Skin of body (tissue), 2 donors: ENCODE data around the gene CCDC116. TPM values are rescaled to one million over a fixed set of nuclear protein-coding genes. Genes with fewer than 3 reads are reported as not detected.
"Not testable (repeated sequence)": the region's sequence is repeated elsewhere in the genome, so short reads cannot be mapped to it uniquely, and the experiment has no call there.

Experiments
- DNase-seq: peaks from one replicate; lab custom pipeline; 2025; lab: John Stamatoyannopoulos, UW
- total RNA-seq: library from RNA; depleted of rRNA; stranded (reverse); fragments of >200 nt; gene quantifications from one replicate; pipeline ENCODE4 v1.2.3, GENCODE V29; 2014

CCDC116 gene
- total RNA-seq, 1 donor from 2014 or later = 0.20 TPM

- DNase-seq = no peak
Observed at GRCh38 chr22:21606775-21607174, 25.8 kb upstream of the CCDC116 start.

DNA sequence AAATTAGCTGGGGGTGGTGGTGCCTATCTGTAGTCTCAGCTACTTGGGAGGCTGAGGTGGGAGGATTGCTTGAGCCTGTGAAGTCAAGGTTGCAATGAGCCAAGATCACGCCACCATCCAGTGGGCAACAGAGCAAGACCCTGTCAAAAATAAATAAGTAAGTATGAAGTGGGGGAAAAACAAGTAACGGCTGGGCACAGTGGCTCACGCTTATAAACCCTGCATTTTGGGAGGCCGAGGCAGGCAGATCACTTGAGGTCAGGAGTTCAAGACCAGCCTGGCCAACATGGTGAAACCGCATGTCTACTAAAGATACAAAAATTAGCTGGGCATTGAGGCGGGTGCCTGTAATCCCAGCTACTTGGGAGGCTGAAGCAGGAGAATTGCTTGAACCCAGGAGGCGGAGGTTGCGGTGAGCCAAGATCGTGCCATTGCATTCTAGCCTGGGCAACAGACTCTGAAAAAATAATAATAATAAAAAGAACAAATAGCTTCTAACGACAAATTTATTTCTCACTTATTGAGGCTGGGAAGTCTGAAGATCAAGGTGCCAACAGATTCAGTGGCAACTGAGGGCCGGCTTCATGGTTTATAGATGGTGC, 22.9 kb upstream of the CCDC116 start:
- DNase-seq = not testable (repeated sequence)

DNA sequence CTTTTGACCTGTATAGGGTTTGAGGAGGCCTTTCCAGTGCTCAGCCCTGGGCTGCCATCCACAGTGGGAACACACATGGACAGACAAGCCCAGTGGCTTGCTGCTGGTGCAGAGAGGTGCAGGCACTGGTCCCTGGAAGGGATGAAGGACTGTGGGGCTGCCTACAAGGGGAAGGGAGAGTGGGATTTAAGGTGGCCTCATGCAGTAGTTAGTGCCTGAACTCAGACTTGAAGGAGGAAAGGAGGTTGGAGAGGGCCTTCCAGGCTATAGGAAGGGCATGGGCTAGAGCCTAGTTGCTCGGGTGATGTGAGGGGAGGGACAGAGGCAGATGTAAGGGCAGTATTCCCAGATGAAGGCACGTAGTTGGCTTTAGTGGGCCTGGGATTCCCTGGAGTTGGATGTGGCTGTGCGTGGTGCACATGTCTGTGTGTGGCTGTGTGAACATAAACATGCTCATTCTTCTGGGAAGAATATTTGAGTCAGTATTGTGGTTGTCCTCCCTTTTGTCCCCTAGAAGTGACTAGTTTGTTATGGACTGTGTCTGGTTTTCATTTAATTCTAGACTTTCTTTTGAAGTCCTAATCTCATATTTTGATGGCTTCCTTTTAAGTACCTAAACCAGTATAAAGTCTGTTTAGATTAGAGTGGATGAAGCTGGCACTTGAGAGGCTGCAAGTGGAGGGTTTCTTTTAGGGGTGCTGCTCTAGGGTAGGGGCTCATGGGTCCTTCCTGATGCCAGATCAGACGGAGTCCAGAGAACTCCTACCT, 21.2 kb upstream of the CCDC116 start:
- no peak for DNase-seq

- no peak for DNase-seq
Observed at GRCh38 chr22:21612858-21613257, 19.7 kb upstream of the CCDC116 start.

- DNase-seq = no peak
Observed at GRCh38 chr22:21613553-21614233, 18.9 kb upstream of the CCDC116 start.

GRCh38 chr22:21615731-21616130, 16.8 kb upstream of the CCDC116 start:
- DNase-seq = no peak

GRCh38 chr22:21617337-21617736, 15.2 kb upstream of the CCDC116 start:
- DNase-seq = not testable (repeated sequence)

DNA sequence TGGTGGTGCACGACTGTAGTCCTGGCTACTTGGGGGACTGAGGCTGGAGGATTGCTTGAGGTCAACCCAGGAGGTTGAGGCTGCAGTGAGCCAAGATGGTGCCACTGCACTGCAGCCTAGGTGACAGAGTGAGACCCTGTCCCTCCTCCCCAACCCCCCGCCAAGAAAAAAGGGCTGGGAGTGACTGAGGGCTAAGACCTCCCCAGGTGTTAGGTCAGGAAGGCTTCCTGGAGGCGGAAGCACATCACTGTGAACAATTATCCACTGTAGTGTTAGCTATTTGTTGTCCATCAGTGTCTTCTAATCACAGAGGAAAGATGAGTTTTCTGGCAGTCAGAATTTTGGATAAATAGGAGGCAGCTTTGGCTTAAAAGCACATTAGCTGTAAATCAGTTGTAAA, 11.5 kb upstream of the CCDC116 start:
- DNase-seq = no peak

GRCh38 chr22:21622011-21622918, 10.3 kb upstream of the CCDC116 start:
- no peak for DNase-seq

GRCh38 chr22:21622919-21623647, 9.5 kb upstream of the CCDC116 start:
- no peak for DNase-seq

DNA sequence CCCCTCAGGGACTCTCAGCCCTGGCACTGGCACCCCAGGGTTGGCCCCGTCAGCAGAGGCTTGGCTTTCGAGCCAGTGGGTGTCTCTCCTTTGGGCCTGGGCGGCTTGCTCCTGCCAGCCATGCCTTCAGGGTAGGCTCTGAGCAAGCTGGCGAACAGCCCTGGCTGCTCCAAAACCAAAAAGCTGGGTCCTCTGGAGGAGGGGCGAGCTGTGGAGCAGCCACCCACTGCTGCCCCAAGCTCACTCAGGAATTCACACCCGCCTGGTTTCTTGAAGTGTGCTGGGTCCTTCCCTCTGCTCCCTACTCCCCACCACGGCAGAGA, 9.0 kb upstream of the CCDC116 start:
- no peak for DNase-seq

DNA sequence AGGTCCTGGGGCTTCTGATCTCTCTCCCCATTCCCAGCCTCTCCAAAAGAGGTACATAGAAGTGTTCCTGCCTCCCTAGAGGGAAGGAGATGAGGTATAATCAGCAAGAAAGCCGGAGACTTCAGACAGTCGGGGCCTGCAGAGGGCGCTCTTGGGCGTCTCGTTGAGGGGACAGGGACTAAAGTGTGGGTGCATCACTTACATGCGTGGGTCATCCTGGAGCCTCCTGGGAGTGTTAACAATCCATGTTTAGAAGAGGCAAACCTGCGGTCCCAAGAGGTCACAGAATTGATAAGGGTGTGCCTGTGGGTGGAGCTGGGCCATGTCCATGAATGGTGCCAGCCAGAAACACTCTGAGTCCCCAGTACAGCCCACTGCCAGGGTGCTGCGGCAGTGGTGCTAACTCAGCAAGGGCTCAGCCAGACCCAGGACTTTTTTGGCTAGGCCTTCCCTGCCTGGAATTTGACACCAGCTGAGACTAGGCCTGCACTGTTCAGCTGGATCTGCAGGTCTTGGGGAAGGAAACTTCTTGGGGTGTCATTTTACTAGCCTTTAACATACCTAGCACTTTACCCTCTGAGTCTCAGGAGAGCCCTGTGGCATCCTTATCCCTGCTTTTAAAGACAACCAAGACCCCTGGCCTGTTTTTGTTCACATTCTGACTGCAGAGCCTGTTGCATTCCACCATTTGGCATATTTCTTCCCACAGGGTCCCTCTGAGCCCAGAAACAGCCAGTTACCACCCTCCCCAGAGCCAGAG, 8.3 kb upstream of the CCDC116 start:
- DNase-seq = no peak

- DNase-seq = no peak
Observed at GRCh38 chr22:21624880-21625791, 7.4 kb upstream of the CCDC116 start.

GRCh38 chr22:21626073-21626734, 6.4 kb upstream of the CCDC116 start:
- DNase-seq = no peak

DNA sequence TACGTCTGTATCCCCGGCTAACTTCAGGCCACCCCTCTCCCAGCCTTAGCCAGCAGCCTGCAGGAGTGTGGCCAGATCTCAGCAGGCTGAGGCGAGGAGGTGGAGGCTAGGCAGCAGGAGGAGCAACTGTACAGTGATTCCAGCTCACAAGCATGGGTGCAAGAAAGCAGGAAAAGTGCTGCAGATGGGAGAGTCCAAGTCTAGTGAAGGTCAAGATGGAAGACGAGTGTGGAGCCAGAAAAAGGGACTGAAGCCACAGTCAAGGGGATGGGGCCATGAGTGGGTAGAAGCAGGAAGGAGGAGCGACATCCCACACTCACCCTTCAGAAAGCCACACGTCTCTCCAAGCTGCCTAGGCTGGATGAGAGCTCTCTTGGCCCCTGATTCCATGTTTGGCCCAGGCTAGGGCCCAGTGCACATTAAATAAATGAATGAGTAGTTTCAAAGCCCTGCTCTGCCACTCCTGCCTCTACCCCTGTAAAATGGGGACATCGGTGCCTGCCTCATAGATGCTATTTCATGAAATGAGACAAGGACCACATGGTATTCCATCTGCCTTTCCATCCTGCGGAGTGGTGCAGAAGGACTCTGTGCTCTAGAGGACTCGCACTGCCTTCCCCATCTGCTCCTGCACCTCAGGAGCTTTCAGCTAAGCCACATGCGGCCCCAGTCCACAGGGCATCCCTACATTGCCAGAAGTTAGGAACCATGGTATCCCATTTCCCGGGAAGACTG, 5.7 kb upstream of the CCDC116 start:
- DNase-seq = no peak

GRCh38 chr22:21628386-21629254, 3.9 kb upstream of the CCDC116 start:
- no peak for DNase-seq
